Heart left ventricle (tissue), 16 donors: ENCODE measurements around the gene HLA-DRB1. TPM values are rescaled to one million over a fixed set of nuclear protein-coding genes. Genes with fewer than 3 reads are reported as not detected.
A peak's percentile ranks its signal among the peaks of the same experiment; 100 is the strongest.
"Not testable (repeated sequence)": the region's sequence is repeated elsewhere in the genome, so short reads cannot be mapped to it uniquely, and the experiment has no call there.

ENCODE experiments used
- ATAC-seq, 4 donors: fragments of 200-7000 bp; cut with Tn5 transposase; one replicate each; pipeline ENCODE4 v1.9.1; 2020 to 2022; ENCODE audit warnings: moderate library complexity in 4 of 4, mild to moderate bottlenecking in 3 of 4, moderate number of reproducible peaks in 1 of 4
- DNase-seq, 5 donors: peaks; one replicate each; pipeline ENCODE4 v3.0.0-alpha.2; 2020
- H3K27ac ChIP-seq, 12 donors: fragments of 200-600 bp; sonication (generic) in 4 of 12; one replicate each; pipeline versions ENCODE4 v1.5.0 to v1.8.0; 2016 to 2022; ENCODE audit warnings: mild to moderate bottlenecking in 2 of 12
- H3K27me3 ChIP-seq, 9 donors: fragments of 200-600 bp; sonication (generic) in 2 of 9; one replicate each; pipeline versions ENCODE4 v1.5.1 to v1.8.0; 2016 to 2022; ENCODE audit warnings: mild to moderate bottlenecking in 3 of 9
- H3K36me3 ChIP-seq, 9 donors: fragments of 200-600 bp; sonication (generic) in 2 of 9; one replicate each; pipeline versions ENCODE4 v1.5.0 to v1.8.0; 2018 to 2022; ENCODE audit warnings: mild to moderate bottlenecking in 2 of 9
- H3K4me1 ChIP-seq, 12 donors: fragments of 200-600 bp; sonication (generic) in 4 of 12; one replicate each; pipeline versions ENCODE4 v1.5.0 to v1.8.0; 2016 to 2022; ENCODE audit warnings: mild to moderate bottlenecking in 3 of 12
- H3K4me3 ChIP-seq, 12 donors: fragments of 200-600 bp; sonication (generic) in 4 of 12; one replicate each; pipeline versions ENCODE4 v1.5.0 to v1.8.0; 2017 to 2022; ENCODE audit warnings: mild to moderate bottlenecking in 9 of 12, moderate library complexity in 4 of 12
- H3K9me3 ChIP-seq, 12 donors: fragments of 200-600 bp; sonication (generic) in 4 of 12; one replicate each; pipeline versions ENCODE4 v1.5.0 to v1.8.0; 2016 to 2022; ENCODE audit warnings: mild to moderate bottlenecking in 1 of 12
- CTCF ChIP-seq, 12 donors: fragments of 200-600 bp; sonication (generic) in 4 of 12; IDR thresholded peaks; one replicate each; pipeline versions ENCODE4 v1.5.0 to v1.8.0; 2018 to 2022; ENCODE audit warnings: antibody characterized with exemption in 12 of 12, mild to moderate bottlenecking in 5 of 12
- POLR2A ChIP-seq, 2 donors: fragments of 450-650 bp; IDR thresholded peaks; one replicate each; pipeline ENCODE4 v1.6.1; 2017; ENCODE audit warnings: antibody characterized with exemption in 2 of 2, mild to moderate bottlenecking in 2 of 2, moderate library complexity in 2 of 2
- WGBS, 4 donors: extraction: QIAGEN DNeasy Blood & Tissue Kit in 2 of 4; methylation state at CpG; one replicate each; pipeline versions ENCODE4 v1.1.5 to v1.1.7; 2013 to 2018; 5-methylcytosine and 5-hydroxymethylcytosine counted together
- intact Hi-C, 10 donors: fragments of 100-400 bp; cut with DNase I; formaldehyde crosslinking; loops; one replicate each; pipeline versions ENCODE4 v1.11.1 to v1.14.2; 2022
- polyA plus RNA-seq, 2 donors: library from polyadenylated mRNA; stranded (reverse); fragments of 200-250 nt; gene quantifications; one replicate each; pipeline ENCODE4 v1.2.3, GENCODE V29; 2013
- total RNA-seq, 9 donors: library from RNA; depleted of rRNA in 2 of 9; stranded (reverse); fragments of >200 nt in 2 of 9; fragmentation: NEBNext Ultra II Directional in 3 of 9; extraction: Animal tissue kit (Norgen Biotek cat#: 25700) in 3 of 9; gene quantifications; one replicate each; pipeline versions ENCODE4 v1.1.0 to v1.2.4, GENCODE V29; 2016 to 2023
- donor health status: ischemic (EF 13 %, LVEDD 7.1; RV severe dilation, severe dysfunction).
- donor health status: healthy with polysubstance abuse.
- donor health status: DM: no; HTN: yes; CAD: no.
- donor health status: DM: no; HTN: no; CAD: no.
- donor health status: ischemic (EF 25% LVEDD 6.9; RV normal size, moderate dysfunction).
- donor health status: ischemic (EF 25% LVEDD 5.7; RV mildly dilated, moderate dysfunction).
- donor health status: healthy.
- donor health status: DM: yes; HTN: yes; CAD: no.
- donor health status: ischemic (EF 35%, LVEDD 5.7; RV mildly dilated, moderate dysfunction).
- donor health status: nonischemic (EF 11% LVEDD 7.7; RV severe dilation, severe dysfunction).
- donor health status: DM: yes; HTN: yes; CAD: no.
- donor health status: PGD.
- donor health status: ischemic (EF 29% LVEDD 5.4; RV normal size, mild dysfunction).
- donor health status: nonischemic (EF 23%, LVEDD 6.1; RV moderate dilation, normal function).

The HLA-DRB1 gene
- total and polyA plus RNA-seq, 11 donors = 12.3 to 404 (median 81.3) TPM

GRCh38 chr6:32554116-32554965 lies 35.3 kb downstream of the HLA-DRB1 start:
- Histone ChIP-seq H3K4me3 (no peak overlapping the region), H3K4me1 (no peaks in the 10 kb centered on the region), H3K9me3 (no peaks in the 10 kb centered on the region), H3K27me3 (no peaks in the 10 kb centered on the region), H3K27ac (no peak overlapping the region), H3K36me3 (no peaks in the 10 kb centered on the region)
- no peak for TF ChIP-seq POLR2A (IDR thresholded peaks at IDR 0.05)
- TF ChIP-seq CTCF (IDR thresholded peaks at IDR 0.05) = no peak
- WGBS, 4 donors = 43 to 75% (median 49%) methylated on average over 2 to 9 of the region's 9 CpGs; no CpG with 5 or more reads in 1 of the 4 donors
- no peak for ATAC-seq
- DNase-seq = no peak
- intact Hi-C loops = no loop called here

GRCh38 chr6:32553037-32553742 lies 36.5 kb downstream of the HLA-DRB1 start:
- Histone ChIP-seq H3K27ac (no peak overlapping the region), H3K4me3 (no peak overlapping the region), H3K27me3 (no peaks in the 10 kb centered on the region), H3K36me3 (no peaks in the 10 kb centered on the region), H3K9me3 (no peaks in the 10 kb centered on the region), H3K4me1 (no peaks in the 10 kb centered on the region)
- TF ChIP-seq CTCF (IDR thresholded peaks at IDR 0.05) (no peak), POLR2A (IDR thresholded peaks at IDR 0.05) (no peak)
- DNase-seq = no peak
- intact Hi-C loops = no loop called here
- WGBS, 4 donors = 13 to 34% (median 29%) methylated on average over 4 to 5 of the region's 5 CpGs
- no peak for ATAC-seq

GRCh38 chr6:32551410-32551809 lies 38.2 kb downstream of the HLA-DRB1 start:
- intact Hi-C loops = no loop called here
- TF ChIP-seq POLR2A (IDR thresholded peaks at IDR 0.05) = no peak
- no peak for TF ChIP-seq CTCF (IDR thresholded peaks at IDR 0.05)
- Histone ChIP-seq H3K9me3 (no peaks in the 10 kb centered on the region), H3K27me3 (no peaks in the 10 kb centered on the region), H3K36me3 (no peaks in the 10 kb centered on the region), H3K27ac (no peak overlapping the region), H3K4me3 (no peak overlapping the region), H3K4me1 (no peaks in the 10 kb centered on the region)
- DNase-seq (peak in 1 of 5 donors; percentile 16), ATAC-seq (peak in 1 of 4 donors; percentile 94)
- 16 to 24% (median 20%) methylated on average over 5 of the region's 5 CpGs for WGBS, 4 donors

- H3K4me1 ChIP-seq = no peaks in the 10 kb centered on the region
- H3K9me3 ChIP-seq = no peaks in the 10 kb centered on the region
- H3K4me3 ChIP-seq = no peak overlapping the region
- intact Hi-C loops = loop anchor here in 3 of 10 donors (5.0 to 10.0 kb wide), 3 partner anchors 45 to 55 kb away; partner anchors contain the start of gene HLA-DRB1 (in 2 of the 3)
- WGBS, 4 donors = 28 to 95% (median 52%) methylated on average over 2 to 5 of the region's 5 CpGs
- DNase-seq (no peak), ATAC-seq (no peak)
- TF ChIP-seq POLR2A (IDR thresholded peaks at IDR 0.05) = no peak
- TF ChIP-seq CTCF (IDR thresholded peaks at IDR 0.05) = no peak
- no peaks in the 10 kb centered on the region for H3K27me3 ChIP-seq
- no peaks in the 10 kb centered on the region for H3K36me3 ChIP-seq
- H3K27ac ChIP-seq = no peak overlapping the region
Measured at GRCh38 chr6:32539839-32540238, 49.8 kb downstream of the HLA-DRB1 start.

GRCh38 chr6:32530431-32530793 lies 59.2 kb downstream of the HLA-DRB1 start:
- ATAC-seq, H3K9me3 ChIP-seq: not testable (repeated sequence)

More at GRCh38 chr6:32530431-32530793, 59.2 kb downstream of the HLA-DRB1 start:
- 0 to 22% (median 0%) methylated on average over 1 to 3 of the region's 3 CpGs for WGBS, 4 donors
- peak overlapping the region in 3 of 12 donors; percentile 48 to 56 (median 53) for H3K4me3 ChIP-seq
- H3K36me3 ChIP-seq, DNase-seq, H3K4me1 ChIP-seq, H3K27me3 ChIP-seq: not testable (repeated sequence)
- intact Hi-C loops = loop anchor here in 2 of 10 donors (10.0 kb wide), 2 partner anchors 46 to 54 kb away; partner anchors contain the start of gene HLA-DRB1 (in 1 of the 2)
- H3K27ac ChIP-seq = peak overlapping the region in 5 of 12 donors; percentile 49 to 84 (median 80)
